CD14-positive monocyte (primary cell): ENCODE measurements around the gene ZNF101. TPM values are rescaled to one million over a fixed set of nuclear protein-coding genes. Genes with fewer than 3 reads are reported as not detected.

Experiments used
- DNase-seq, 3 donors: peaks; one replicate each; pipeline ENCODE4 v3.0.0-alpha.2; 2011 to 2022
- H2AFZ ChIP-seq: 2 replicates; pipeline ENCODE4 v1.6.0; 2012; ENCODE audit warnings: mild to moderate bottlenecking, low read depth, low read length, inconsistent platforms; ENCODE audit not compliant: insufficient read depth, poor library complexity, severe bottlenecking
- H3K27ac ChIP-seq, 2 donors: 1 replicate in 1 of 2; 2 replicates in 1 of 2; pipeline ENCODE4 v1.5.1; 2012 to 2013; ENCODE audit warnings: low read length in 2 of 2, control low read depth in 1 of 2, inconsistent platforms in 1 of 2, low read depth in 1 of 2, mild to moderate bottlenecking in 1 of 2
- H3K27me3 ChIP-seq, 2 donors: one replicate each; pipeline versions ENCODE4 v1.6.0 to v1.6.1; 2011 to 2013; ENCODE audit warnings: low read length in 2 of 2; ENCODE audit not compliant: control insufficient read depth in 2 of 2, insufficient read depth in 2 of 2
- H3K36me3 ChIP-seq, 2 donors: replicated peaks in 1 of 2; 1 replicate in 1 of 2; 2 replicates in 1 of 2; pipeline versions ENCODE4 v1.5.1 to v1.6.1; 2012 to 2013; ENCODE audit warnings: low read length in 2 of 2, control low read depth in 1 of 2, inconsistent platforms in 1 of 2, mild to moderate bottlenecking in 1 of 2; ENCODE audit not compliant: insufficient read depth in 2 of 2, control insufficient read depth in 1 of 2
- H3K4me1 ChIP-seq, 2 donors: 1 replicate in 1 of 2; 2 replicates in 1 of 2; pipeline versions ENCODE4 v1.5.1 to v1.6.1; 2012 to 2013; ENCODE audit warnings: low read length in 2 of 2, control low read depth in 1 of 2, inconsistent platforms in 1 of 2, mild to moderate bottlenecking in 1 of 2, moderate library complexity in 1 of 2; ENCODE audit not compliant: insufficient read depth in 2 of 2, control insufficient read depth in 1 of 2
- H3K4me2 ChIP-seq: replicated peaks from 2 replicates; pipeline ENCODE3; 2012; ENCODE audit warnings: low read length, moderate library complexity, mild to moderate bottlenecking; ENCODE audit not compliant: poor library complexity, severe bottlenecking; ENCODE audit errors: extremely low read depth
- H3K4me3 ChIP-seq, 3 experiments: fragments of 200-600 bp in 1 of 3; sonication (generic) in 1 of 3; replicated peaks in 1 of 3; 1 replicate in 2 of 3; 2 replicates in 1 of 3; pipeline ENCODE4 v1.5.1; 2011 to 2013; ENCODE audit warnings: low read length in 3 of 3, mild to moderate bottlenecking in 3 of 3, control low read depth in 2 of 3, low read depth in 2 of 3, inconsistent platforms in 1 of 3, moderate library complexity in 1 of 3
- H3K79me2 ChIP-seq: 2 replicates; pipeline ENCODE4 v1.6.0; 2012; ENCODE audit warnings: mild to moderate bottlenecking, control low read depth, inconsistent platforms, low read length, moderate library complexity; ENCODE audit not compliant: insufficient read depth
- H3K9ac ChIP-seq: 2 replicates; pipeline ENCODE4 v1.6.0; 2017; ENCODE audit warnings: low read length, mild to moderate bottlenecking; ENCODE audit not compliant: insufficient read depth, poor library complexity, severe bottlenecking
- H3K9me3 ChIP-seq, 2 donors: replicated peaks in 1 of 2; 1 replicate in 1 of 2; 2 replicates in 1 of 2; pipeline versions ENCODE4 v1.5.1 to v1.6.1; 2012 to 2013; ENCODE audit warnings: low read length in 2 of 2, control low read depth in 1 of 2; ENCODE audit not compliant: control insufficient read depth in 1 of 2, insufficient read depth in 1 of 2
- H4K20me1 ChIP-seq: 2 replicates; pipeline ENCODE4 v1.6.0; 2012; ENCODE audit warnings: mild to moderate bottlenecking, low read length, control low read depth, moderate library complexity; ENCODE audit not compliant: insufficient read depth
- H3K27ac Mint-ChIP-seq, 7 donors: one replicate each; pipeline ENCODE4 v1.8.0; 2020; ENCODE audit warnings: mild to moderate bottlenecking in 7 of 7, mixed read lengths in 7 of 7, moderate library complexity in 6 of 7, inconsistent platforms in 2 of 7
- H3K27me3 Mint-ChIP-seq, 3 donors: one replicate each; pipeline ENCODE4 v1.8.0; 2021 to 2022; ENCODE audit warnings: low read depth in 3 of 3, mild to moderate bottlenecking in 3 of 3, mixed read lengths in 3 of 3, moderate library complexity in 3 of 3, inconsistent platforms in 1 of 3
- H3K36me3 Mint-ChIP-seq, 2 donors: one replicate each; pipeline ENCODE4 v1.8.0; 2020; ENCODE audit warnings: mixed read lengths in 2 of 2, inconsistent platforms in 1 of 2, mild to moderate bottlenecking in 1 of 2
- H3K4me1 Mint-ChIP-seq: one replicate; pipeline ENCODE4 v1.8.0; 2020; ENCODE audit warnings: mild to moderate bottlenecking, mixed read lengths
- H3K4me3 Mint-ChIP-seq, 2 donors: one replicate each; pipeline ENCODE4 v1.8.0; 2020; ENCODE audit warnings: mild to moderate bottlenecking in 2 of 2, mixed read lengths in 2 of 2, moderate library complexity in 1 of 2
- H3K9me3 Mint-ChIP-seq, 7 donors: one replicate each; pipeline ENCODE4 v1.8.0; 2020 to 2022; ENCODE audit warnings: mixed read lengths in 7 of 7, mild to moderate bottlenecking in 6 of 7, moderate library complexity in 6 of 7, inconsistent platforms in 2 of 7
- CTCF ChIP-seq: fragments of 200-600 bp; IDR thresholded peaks from one replicate; pipeline ENCODE4 v1.8.0; 2022; ENCODE audit warnings: antibody characterized with exemption, mild to moderate bottlenecking
- WGBS: methylation state at CpG from one replicate; pipeline ENCODE4 v1.1.5; 2013; ENCODE audit warnings: missing lambda C conversion rate; ENCODE audit not compliant: insufficient coverage; 5-methylcytosine and 5-hydroxymethylcytosine counted together
- intact Hi-C, 2 donors: fragments of 100-400 bp; cut with micrococcal nuclease; formaldehyde crosslinking; loops; one replicate each; pipeline versions ENCODE4 v1.15.0 to v1.15.1; 2023
- polyA plus RNA-seq, 3 donors: library from polyadenylated mRNA; depleted of rRNA in 1 of 3; unstranded in 2 of 3; stranded (reverse) in 1 of 3; fragments of 300-500 nt in 2 of 3; fragments of >200 nt in 1 of 3; fragmentation: Illumina TruSeq in 2 of 3; gene quantifications; 1 replicate in 2 of 3; 2 replicates in 1 of 3; pipeline ENCODE4 v1.2.3, GENCODE V29; 2012 to 2021

Gene ZNF101
- polyA plus RNA-seq, 3 donors, result 4.5 to 8.4 (median 5.5) TPM

- no peak for TF ChIP-seq CTCF
- Histone ChIP-seq H3K4me1 (no peaks in the 10 kb centered on the region), H4K20me1 (peaks cover 15% of the 10 kb centered on the region), H3K9ac (no peak overlapping the region), H3K27me3 (no peaks in the 10 kb centered on the region), H3K4me3 (no peak overlapping the region), H3K4me2 (no peak overlapping the region), H3K36me3 (peaks cover 98 to 99% of the 10 kb centered on the region in 2 donors), H2AFZ (no peak overlapping the region), H3K27ac (no peak overlapping the region), H3K79me2 (peaks cover 12% of the 10 kb centered on the region), H3K9me3 (no peaks in the 10 kb centered on the region)
- 99% methylated on average over 15 of the region's 15 CpGs for WGBS
- Mint-ChIP-seq H3K27me3 (peaks cover 0 to 7% (median 0%) of the 10 kb centered on the region in 3 donors), H3K4me3 (no peak overlapping the region), H3K4me1 (no peaks in the 10 kb centered on the region), H3K27ac (no peak overlapping the region), H3K36me3 (peaks cover 87 to 98% of the 10 kb centered on the region in 2 donors), H3K9me3 (no peaks in the 10 kb centered on the region)
- intact Hi-C loops, result no loop called here
- DNase-seq, result peak in 1 of 3 donors; percentile 3
Observed at GRCh38 chr19:19654441-19654840, 14.2 kb upstream of the ZNF101 start.

- intact Hi-C loops, result no loop called here
- peak overlapping the region in 1 of 7 donors; percentile 40 for H3K27ac Mint-ChIP-seq
- 95% methylated on average over 16 of the region's 22 CpGs for WGBS
Observed at GRCh38 chr19:19655051-19655594, 13.5 kb upstream of the ZNF101 start.

More at GRCh38 chr19:19655051-19655594, 13.5 kb upstream of the ZNF101 start:
- Histone ChIP-seq H3K4me1 (no peaks in the 10 kb centered on the region), H3K36me3 (peaks cover 98 to 99% of the 10 kb centered on the region in 2 donors), H3K9me3 (no peaks in the 10 kb centered on the region), H3K4me3 (no peak overlapping the region), H3K9ac (no peak overlapping the region), H3K27me3 (no peaks in the 10 kb centered on the region), H3K79me2 (peaks cover 18% of the 10 kb centered on the region), H4K20me1 (peaks cover 12% of the 10 kb centered on the region), H3K27ac (no peak overlapping the region), H2AFZ (no peak overlapping the region), H3K4me2 (no peak overlapping the region)
- peaks cover 91 to 98% of the 10 kb centered on the region in 2 donors for H3K36me3 Mint-ChIP-seq
- no peak for TF ChIP-seq CTCF
- no peaks in the 10 kb centered on the region for H3K9me3 Mint-ChIP-seq
- no peak overlapping the region for H3K4me3 Mint-ChIP-seq
- no peaks in the 10 kb centered on the region for H3K4me1 Mint-ChIP-seq
- DNase-seq, result peak in 1 of 3 donors; percentile 3
- peaks cover 0 to 10% (median 0%) of the 10 kb centered on the region in 3 donors for H3K27me3 Mint-ChIP-seq
